SK-MEL-5 (cell line): ENCODE data around the gene SIX4. TPM values are rescaled to one million over a fixed set of nuclear protein-coding genes. Genes with fewer than 3 reads are reported as not detected.

Source experiments
- DNase-seq: peaks from one replicate; pipeline ENCODE4 v3.0.0-alpha.2; 2016; ENCODE audit warnings: low read depth, low spot score
- in situ Hi-C: cut with HindIII; loops from 2 replicates; pipeline ENCODE4 v1.10.0; 2016; ENCODE audit warnings: low sequenced_read_pairs, high pct_unique_total_duplicates, low pct_unique_long_range_greater_than_20kb
- total RNA-seq: library from RNA; depleted of rRNA; stranded (reverse); fragments of >200 nt; shearing (Covaris generic); gene quantifications from 2 replicates; pipeline ENCODE4 v1.2.3, GENCODE V29; 2014; rRNA removed

The SIX4 gene
- total RNA-seq, 1 experiment from 2014 or later = 3.9 TPM

DNA sequence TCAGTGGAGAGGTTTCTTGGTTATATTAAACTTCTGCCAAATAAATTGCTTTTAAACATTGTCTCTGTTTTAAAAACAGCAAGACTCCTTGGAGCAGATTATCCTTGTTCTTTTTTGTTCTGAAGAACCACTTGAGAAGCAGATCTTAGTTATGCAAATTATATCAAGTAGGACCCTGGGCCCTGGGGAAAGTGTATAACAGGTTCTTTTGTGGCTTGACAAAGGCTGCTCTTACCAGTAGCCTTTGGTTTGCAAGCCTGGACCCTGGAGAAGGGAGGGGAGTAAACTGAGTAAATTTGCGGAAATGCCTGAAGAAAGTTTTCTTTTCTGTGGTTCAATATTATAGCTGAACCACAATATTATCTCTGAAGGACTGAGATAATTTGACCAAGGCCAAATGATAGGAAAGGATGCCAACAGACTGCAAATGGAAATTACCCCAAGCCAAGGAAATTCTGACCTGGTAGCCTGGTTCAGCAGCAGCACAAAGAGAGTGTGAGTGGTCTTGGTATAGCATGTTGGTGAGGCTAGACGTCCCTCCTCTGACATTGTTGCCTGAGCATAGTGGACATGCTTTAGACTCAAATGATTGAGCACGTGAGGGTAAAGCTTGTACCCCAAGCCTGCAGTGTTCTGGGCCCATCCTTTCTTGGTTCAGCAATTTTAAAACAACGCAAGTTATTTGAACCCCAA lies 44.4 kb downstream of the SIX4 start:
- in situ Hi-C loops = no loop called here
- no peak for DNase-seq

DNA sequence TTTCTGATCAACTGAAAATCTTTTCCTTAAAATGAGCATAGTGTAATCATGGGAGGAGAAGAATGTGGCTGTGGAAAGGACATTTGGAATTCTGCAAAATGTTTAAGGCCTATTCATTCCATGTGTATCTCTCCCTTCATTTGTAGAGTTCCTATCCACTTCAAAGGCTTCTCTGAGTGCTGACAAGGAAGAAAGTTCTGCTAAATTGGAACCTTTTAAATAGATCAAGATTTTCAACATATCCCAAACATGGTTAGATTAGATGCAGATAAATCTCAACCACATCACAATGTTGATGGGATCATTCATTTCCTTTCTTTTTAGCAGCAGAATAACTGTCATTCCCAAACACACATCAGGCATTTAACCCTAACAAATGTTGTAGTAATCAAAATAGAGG lies 46.5 kb downstream of the SIX4 start:
- in situ Hi-C loops = no loop called here
- no peak for DNase-seq

DNA sequence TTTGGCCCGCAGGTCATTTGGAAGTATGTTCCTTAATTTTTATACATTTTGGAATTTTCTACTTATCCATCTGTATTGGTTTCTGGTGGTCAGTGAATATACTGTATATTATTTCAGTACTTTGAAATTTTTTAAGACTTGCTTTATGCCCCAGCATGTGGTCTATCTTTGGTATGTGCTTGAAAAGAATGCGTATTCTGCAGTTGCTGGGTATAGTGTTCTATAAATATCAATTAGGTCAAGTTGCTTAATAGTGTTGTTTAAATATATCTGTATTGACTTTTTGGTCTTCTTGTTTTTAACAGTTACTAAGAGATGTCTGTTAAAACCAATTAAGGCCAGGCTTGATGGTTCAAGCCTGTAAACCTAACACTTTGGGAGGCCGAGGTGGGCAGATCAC lies 53.2 kb downstream of the SIX4 start:
- DNase-seq = no peak
- in situ Hi-C loops = no loop called here

DNA sequence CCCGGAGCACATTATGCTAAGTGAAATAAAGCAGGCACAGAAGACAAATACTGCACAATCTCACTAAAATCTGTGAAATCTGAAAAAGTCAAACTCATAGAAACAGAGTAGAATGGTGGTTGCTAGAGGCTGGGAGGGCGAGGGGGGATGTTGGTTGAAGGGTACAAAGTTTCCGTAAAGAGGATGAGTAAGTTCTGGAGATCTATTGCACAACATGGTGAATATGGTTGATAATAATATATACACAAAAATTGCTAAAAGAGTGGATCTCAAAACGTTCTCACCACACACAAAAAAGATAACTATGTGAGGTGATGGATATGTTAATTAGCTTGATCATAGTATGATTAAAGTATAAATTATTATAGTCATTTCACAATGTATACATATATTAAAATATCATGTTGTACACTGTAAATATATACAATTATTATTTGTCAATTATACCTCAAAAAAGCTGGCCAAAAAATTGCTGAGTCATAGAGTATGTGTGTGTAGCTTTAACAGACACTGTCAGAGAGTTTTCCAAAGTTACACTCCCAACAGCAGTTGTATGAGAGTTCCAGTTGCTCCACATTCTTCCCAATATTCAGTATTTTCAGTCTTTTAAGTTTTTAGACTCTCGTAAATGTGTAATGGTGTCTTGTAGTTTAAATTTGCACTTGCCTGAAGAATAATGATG lies 55.6 kb downstream of the SIX4 start:
- in situ Hi-C loops = no loop called here
- no peak for DNase-seq

DNA sequence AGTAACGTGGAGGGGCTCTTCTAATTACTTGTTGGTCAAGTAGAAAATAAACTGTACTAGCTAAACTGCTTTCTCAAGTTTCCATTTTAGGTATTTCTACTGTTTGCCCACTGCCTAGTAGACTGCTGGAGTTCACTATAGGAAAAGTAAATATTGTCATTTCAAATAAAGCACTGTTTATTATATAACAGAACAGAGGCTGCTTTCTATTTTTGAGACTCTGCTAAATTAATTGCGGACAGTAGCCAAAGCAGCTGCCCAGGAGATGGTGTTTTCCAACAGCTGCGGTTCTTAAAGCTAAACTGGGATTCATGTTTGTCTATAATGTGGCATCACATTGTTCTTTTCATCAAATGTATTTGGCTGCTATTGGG lies 59.0 kb downstream of the SIX4 start:
- in situ Hi-C loops = no loop called here
- DNase-seq = peak; percentile 30

DNA sequence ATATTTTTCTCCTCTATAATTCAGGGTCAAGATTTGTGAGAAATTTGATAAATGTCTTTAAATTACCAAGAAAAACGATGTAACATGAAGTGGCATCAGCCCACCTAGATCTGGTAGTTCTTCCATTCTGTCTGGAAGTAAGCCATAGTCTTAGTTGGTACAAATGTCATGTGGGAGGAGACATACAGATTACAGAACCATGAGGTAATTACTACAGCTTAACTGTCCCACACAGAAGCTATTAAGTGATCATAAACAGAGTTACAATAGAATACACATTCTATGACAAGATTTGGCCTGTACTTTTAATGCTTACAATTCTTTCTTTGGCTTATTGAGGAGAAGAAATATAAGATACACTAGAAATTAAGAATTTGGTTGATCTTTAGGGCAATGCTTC lies 61.2 kb downstream of the SIX4 start:
- no peak for DNase-seq
- in situ Hi-C loops = no loop called here

DNA sequence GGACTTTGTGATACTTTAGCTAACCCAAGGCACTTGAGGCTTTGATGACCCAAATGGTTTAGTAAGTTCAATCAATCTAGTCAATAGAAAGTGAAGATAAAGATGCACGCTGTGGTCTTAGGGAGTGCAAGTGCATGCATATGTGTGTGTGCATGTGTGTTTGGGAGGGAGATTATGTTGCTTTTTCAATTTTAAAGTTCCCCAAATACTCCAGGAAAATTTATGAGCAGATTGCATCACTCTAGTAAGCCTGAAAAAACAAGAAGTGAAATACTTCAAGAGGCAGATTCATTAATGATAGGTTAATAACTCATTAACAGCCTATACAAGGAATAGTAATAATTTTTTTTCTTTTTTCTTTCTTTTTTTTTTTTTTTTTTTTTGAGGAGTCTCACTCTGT lies 62.4 kb downstream of the SIX4 start:
- in situ Hi-C loops = no loop called here
- no peak for DNase-seq

Other genes starting within 250 kb of the SIX4 start
- not detected in 2 replicates for gene C14orf39, start 238.3 kb downstream of the SIX4 start, total RNA-seq
- 0.08 TPM in 1 of 2 replicates, not detected in the other for gene SIX6, start 215.2 kb downstream of the SIX4 start, total RNA-seq
- 2.3 and 3.3 TPM in 2 replicates for gene SIX1, start 74.9 kb downstream of the SIX4 start, total RNA-seq
- 53.8 and 58.1 TPM in 2 replicates for gene MNAT1, start 10.4 kb upstream of the SIX4 start, total RNA-seq